GM23338 (cell line): Measurements from ENCODE around the gene KAZN. TPM values are rescaled to one million over a fixed set of nuclear protein-coding genes. Genes with fewer than 3 reads are reported as not detected.

ENCODE experiments used
- ATAC-seq: fragments of 200-7000 bp; cut with Tn5 transposase; 3 replicates; pipeline ENCODE4 v1.9.1; 2020
- DNase-seq: peaks from one replicate; pipeline ENCODE4 v3.0.0-alpha.2; 2015; ENCODE audit warnings: low spot score
- H2AFZ ChIP-seq: fragments of 200-600 bp; sonication (generic); 2 replicates; pipeline ENCODE4 v1.8.0; 2016; ENCODE audit warnings: antibody characterized with exemption, mild to moderate bottlenecking, moderate library complexity
- H3F3A ChIP-seq: fragments of 200-600 bp; sonication (generic); replicated peaks from 2 replicates; pipeline ENCODE4 v1.8.0; 2017; ENCODE audit warnings: antibody characterized with exemption, mixed run types, low read depth
- H3K27ac ChIP-seq: fragments of 200-600 bp; sonication (generic); 2 replicates; pipeline ENCODE4 v1.6.1; 2016; ENCODE audit warnings: low read depth
- H3K27me3 ChIP-seq: fragments of 200-600 bp; sonication (generic); 2 replicates; pipeline ENCODE4 v1.8.0; 2016; ENCODE audit warnings: mild to moderate bottlenecking, mixed run types, moderate library complexity; ENCODE audit not compliant: insufficient read depth
- H3K36me3 ChIP-seq: fragments of 200-600 bp; sonication (generic); 2 replicates; pipeline ENCODE4 v1.8.0; 2016; ENCODE audit warnings: mild to moderate bottlenecking; ENCODE audit not compliant: insufficient read depth
- H3K4me1 ChIP-seq: fragments of 200-600 bp; sonication (generic); 2 replicates; pipeline ENCODE4 v1.8.0; 2016; ENCODE audit warnings: mild to moderate bottlenecking, moderate library complexity; ENCODE audit not compliant: insufficient read depth
- H3K4me2 ChIP-seq: fragments of 200-600 bp; sonication (generic); 2 replicates; pipeline ENCODE4 v1.7.1; 2017; ENCODE audit warnings: mixed run types
- H3K4me3 ChIP-seq: fragments of 200-600 bp; sonication (generic); 2 replicates; pipeline ENCODE4 v1.6.1; 2016; ENCODE audit warnings: mixed run types
- H3K79me2 ChIP-seq: fragments of 200-600 bp; sonication (generic); replicated peaks from 2 replicates; pipeline ENCODE4 v1.8.0; 2017; ENCODE audit warnings: mild to moderate bottlenecking; ENCODE audit not compliant: insufficient read depth
- H3K9me2 ChIP-seq: fragments of 200-600 bp; sonication (generic); 2 replicates; pipeline ENCODE4 v1.8.0; 2017; ENCODE audit not compliant: insufficient read depth
- H4K20me1 ChIP-seq: fragments of 200-600 bp; sonication (generic); replicated peaks from 2 replicates; pipeline ENCODE4 v1.8.0; 2017; ENCODE audit warnings: mild to moderate bottlenecking; ENCODE audit not compliant: insufficient read depth
- H3K27ac Mint-ChIP-seq: 2 replicates; pipeline ENCODE4 v1.8.0; 2020; ENCODE audit warnings: inconsistent platforms, mild to moderate bottlenecking, moderate library complexity, mixed read lengths
- H3K27me3 Mint-ChIP-seq: 3 replicates; pipeline ENCODE4 v1.8.0; 2022; ENCODE audit warnings: low read depth, mild to moderate bottlenecking, moderate library complexity, mixed read lengths, inconsistent platforms; ENCODE audit not compliant: insufficient read depth, poor library complexity
- H3K36me3 Mint-ChIP-seq: 3 replicates; pipeline ENCODE4 v1.8.0; 2021; ENCODE audit warnings: low read depth, mild to moderate bottlenecking, inconsistent platforms, moderate library complexity, mixed read lengths
- H3K4me1 Mint-ChIP-seq: 3 replicates; pipeline ENCODE4 v1.8.0; 2020; ENCODE audit warnings: mild to moderate bottlenecking, inconsistent platforms, mixed read lengths
- H3K4me3 Mint-ChIP-seq: 3 replicates; pipeline ENCODE4 v1.8.0; 2021; ENCODE audit warnings: moderate library complexity, mild to moderate bottlenecking, inconsistent platforms, mixed read lengths
- H3K9me3 Mint-ChIP-seq: 3 replicates; pipeline ENCODE4 v1.8.0; 2020; ENCODE audit warnings: moderate library complexity, mild to moderate bottlenecking, inconsistent platforms, mixed read lengths
- CREB1 ChIP-seq: fragments of 250-450 bp; sonication (Bioruptor Pico); IDR thresholded peaks from 2 replicates; pipeline ENCODE4 v1.5.0; 2020; ENCODE audit warnings: low read depth, mild to moderate bottlenecking, moderate library complexity
- CTCF ChIP-seq, 2 experiments: fragments of 200-600 bp in 1 of 2; sonication (generic) in 1 of 2; conservative IDR thresholded peaks; 2 replicates each; pipeline versions ENCODE4 v1.5.1 to v1.6.1; 2016 to 2017; ENCODE audit warnings: antibody characterized with exemption in 2 of 2, low read depth in 2 of 2, mild to moderate bottlenecking in 2 of 2, moderate library complexity in 1 of 2
- EZH2 ChIP-seq: fragments of 200-600 bp; sonication (generic); IDR thresholded peaks from one replicate; pipeline ENCODE4 v1.8.0; 2017; ENCODE audit warnings: antibody characterized with exemption, mild to moderate bottlenecking, low read depth; ENCODE audit not compliant: unreplicated experiment
- EZH2phosphoT487 ChIP-seq: fragments of 200-600 bp; sonication (generic); IDR thresholded peaks from one replicate; pipeline ENCODE4 v1.8.1; 2018; ENCODE audit warnings: antibody characterized with exemption; ENCODE audit not compliant: unreplicated experiment
- JUNB ChIP-seq: IDR thresholded peaks from one replicate; pipeline ENCODE4 v1.6.1; 2016; ENCODE audit warnings: antibody characterized with exemption; ENCODE audit not compliant: unreplicated experiment
- NANOG ChIP-seq: IDR thresholded peaks from 2 replicates; pipeline ENCODE4 v1.6.1; 2016; ENCODE audit warnings: antibody characterized with exemption, borderline replicate concordance
- POLR2AphosphoS5 ChIP-seq: IDR thresholded peaks from 2 replicates; pipeline ENCODE4 v1.6.1; 2016; ENCODE audit warnings: antibody characterized with exemption, low read depth
- REST ChIP-seq: IDR thresholded peaks from one replicate; pipeline ENCODE4 v1.6.1; 2018; ENCODE audit warnings: antibody characterized with exemption; ENCODE audit not compliant: unreplicated experiment
- STAT1 ChIP-seq: IDR thresholded peaks from one replicate; pipeline ENCODE4 v1.6.1; 2016; ENCODE audit warnings: antibody characterized with exemption; ENCODE audit not compliant: unreplicated experiment
- ZNF114 ChIP-seq: fragments of 250-450 bp; sonication (Bioruptor Pico); IDR thresholded peaks from 2 replicates; pipeline ENCODE4 v1.5.0; 2020; ENCODE audit warnings: mild to moderate bottlenecking, moderate library complexity
- polyA plus RNA-seq: library from polyadenylated mRNA; unstranded; fragments of >200 nt; fragmentation: Nextera tagmentation; extraction: Ambion mirVana; gene quantifications from 2 replicates; pipeline ENCODE4 v1.2.1, GENCODE V29; 2016
- total RNA-seq: library from RNA; depleted of rRNA; stranded (reverse); fragments of >200 nt; shearing (Covaris generic); gene quantifications from 2 replicates; pipeline ENCODE4 v1.2.3, GENCODE V29; 2014

Gene KAZN
- total and polyA plus RNA-seq, 2 experiments from 2014 or later: 9.9 to 15.0 TPM

GRCh38 chr1:15102646-15103045, 504.2 kb downstream of the KAZN start (continued):
- TF ChIP-seq CTCF (conservative IDR thresholded peaks at IDR 0.05; ENCODE audit: low read depth in 2 of 2): no peak
- TF ChIP-seq EZH2phosphoT487: no peak
- TF ChIP-seq REST: no peak
- TF ChIP-seq JUNB: no peak
- TF ChIP-seq CREB1 (CRISPR knock-in tag): no peak

- no peaks in the 10 kb centered on the region for H3K9me2 ChIP-seq
- H3K27ac ChIP-seq: no peak overlapping the region
- no peaks in the 10 kb centered on the region for H4K20me1 ChIP-seq
- Mint-ChIP-seq H3K36me3 (no peaks in the 10 kb centered on the region; the same call in 2 of the 3 replicates), H3K9me3 (no peaks in the 10 kb centered on the region), H3K4me3 (no peak overlapping the region), H3K27ac (no peak overlapping the region), H3K27me3 (peaks cover 19% of the 10 kb centered on the region), H3K4me1 (peaks cover 31% of the 10 kb centered on the region)
- no peaks in the 10 kb centered on the region for H3K79me2 ChIP-seq
- no peak for ATAC-seq
- H3K4me2 ChIP-seq: no peak overlapping the region
- H3F3A ChIP-seq: no peaks in the 10 kb centered on the region
- no peak overlapping the region for H3K4me3 ChIP-seq
- DNase-seq: no peak
- peaks cover 18% of the 10 kb centered on the region for H3K4me1 ChIP-seq
- H3K27me3 ChIP-seq: peaks cover 10% of the 10 kb centered on the region; the same call in 1 of the 2 replicates
- no peak overlapping the region for H2AFZ ChIP-seq
- no peaks in the 10 kb centered on the region for H3K36me3 ChIP-seq
- TF ChIP-seq REST (no peak), POLR2AphosphoS5 (no peak), EZH2 (no peak), CREB1 (CRISPR knock-in tag) (no peak), EZH2phosphoT487 (no peak), ZNF114 (CRISPR knock-in tag) (no peak), NANOG (no peak), STAT1 (no peak)
Measured at GRCh38 chr1:15103211-15103610, 504.7 kb downstream of the KAZN start.
